ENCODE data around the gene GNG7.

DNA sequence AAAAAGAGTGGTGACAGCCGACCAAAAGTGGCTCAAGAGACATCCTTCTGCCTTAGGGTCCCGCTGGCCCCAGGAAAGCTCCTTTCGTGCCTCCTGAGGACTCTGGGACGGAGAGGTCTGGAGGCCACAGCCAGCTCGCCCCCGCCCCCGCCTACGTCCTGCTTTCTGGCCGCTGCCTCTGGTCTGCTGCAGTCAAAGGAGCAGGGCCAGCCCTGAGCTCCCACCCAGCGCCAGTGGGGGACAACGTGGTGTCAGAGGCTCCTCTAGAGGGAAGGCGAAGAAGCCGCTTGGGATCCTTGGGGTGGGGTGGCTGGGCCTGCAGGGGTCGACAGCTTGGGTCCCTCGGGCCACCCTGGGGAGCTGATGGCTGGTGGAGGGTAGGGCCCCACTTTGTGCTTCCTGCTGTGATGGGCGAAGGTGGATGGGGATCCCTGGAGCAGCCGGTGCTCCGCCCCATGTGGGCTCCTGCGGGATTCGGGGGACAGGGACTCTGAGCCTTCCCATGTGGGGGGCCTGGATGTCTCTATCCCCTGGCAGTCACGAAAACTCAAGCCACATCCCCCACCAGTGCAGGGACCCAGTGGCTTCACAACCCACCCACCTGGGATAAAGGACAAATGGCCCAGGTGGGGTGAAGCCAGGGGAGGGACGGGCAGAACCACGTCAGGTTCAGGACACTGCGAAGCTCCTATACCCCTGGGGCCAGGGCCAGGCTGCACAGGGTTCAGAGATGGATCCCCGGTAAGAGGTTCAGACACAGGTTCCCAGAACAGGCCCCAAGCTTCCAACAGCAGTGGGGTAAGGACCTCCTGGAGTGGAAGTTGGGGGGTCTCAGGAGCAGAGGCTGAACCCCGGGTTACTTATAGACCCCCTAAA, 27.7 kb upstream of the GNG7 start:
- TF ChIP-seq CTCF (IDR thresholded peaks at IDR 0.05) (no peak), POLR2A (IDR thresholded peaks at IDR 0.05) (no peak), POLR2AphosphoS5 (IDR thresholded peaks at IDR 0.05) (no peak)
